Measurements from ENCODE around the gene TENM3. TPM values are rescaled to one million over a fixed set of nuclear protein-coding genes. Genes with fewer than 3 reads are reported as not detected.
A peak's percentile ranks its signal among the peaks of the same experiment; 100 is the strongest.
"Not testable (repeated sequence)": the region's sequence is repeated elsewhere in the genome, so short reads cannot be mapped to it uniquely, and the experiment has no call there.

TENM3 gene
- total RNA-seq, 2 donors from 2014 or later, result 39.5 to 51.9 TPM

DNA sequence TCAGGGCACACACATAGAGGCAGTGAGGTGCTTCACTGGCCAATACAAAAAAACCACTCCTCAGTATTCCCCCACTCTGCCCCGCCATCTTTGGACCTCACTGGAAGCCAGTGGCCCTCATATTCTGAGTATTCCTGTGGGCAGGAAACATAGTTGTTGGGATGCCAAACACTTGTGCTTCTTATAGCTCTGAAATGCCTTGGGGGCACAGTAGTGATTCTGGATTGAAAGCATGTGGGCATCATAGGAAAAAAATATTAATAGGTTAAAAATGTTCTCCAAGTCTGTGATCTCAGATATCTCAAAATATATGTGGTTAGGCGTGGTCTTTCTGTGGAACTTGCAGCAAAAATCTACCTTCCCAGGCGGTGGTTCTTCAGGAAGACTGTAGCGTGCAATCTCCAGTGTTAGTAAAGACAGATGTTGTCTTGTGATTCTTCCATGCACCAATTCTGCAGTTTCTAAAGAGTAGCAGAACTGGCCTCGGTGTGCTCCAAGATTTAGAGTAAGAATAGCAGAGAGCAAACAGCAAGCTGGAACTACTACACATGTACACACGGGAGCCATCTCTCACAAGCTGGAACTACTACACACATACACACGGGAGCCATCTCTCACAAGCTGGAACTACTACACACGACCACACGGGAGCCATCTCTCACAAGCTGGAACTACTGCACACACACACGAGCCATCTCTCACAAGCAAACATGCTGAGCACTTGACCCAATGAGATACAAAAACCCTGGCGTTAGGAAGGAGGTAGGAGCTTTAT is 8.0 kb upstream of the TENM3 start:
- no peak for DNase-seq
- Mint-ChIP-seq H3K9me3 (no peaks in the 10 kb centered on the region), H3K27ac (no peak overlapping the region), H3K36me3 (ENCODE audit: low read depth) (no peaks in the 10 kb centered on the region), H3K4me1 (peaks cover 18% of the 10 kb centered on the region), H3K4me3 (no peak overlapping the region), H3K27me3 (ENCODE audit: insufficient read depth) (no peaks in the 10 kb centered on the region)
- Histone ChIP-seq H3K27me3 (ENCODE audit: control insufficient read depth, insufficient read depth, low read length, poor library complexity, severe bottlenecking) (no peaks in the 10 kb centered on the region), H3K36me3 (ENCODE audit: control insufficient read depth, insufficient read depth, low read length) (no peaks in the 10 kb centered on the region), H3K4me3 (ENCODE audit: low read length) (no peak overlapping the region), H3K4me1 (ENCODE audit: control insufficient read depth, insufficient read depth, low read length) (peaks cover 3% of the 10 kb centered on the region), H3K27ac (ENCODE audit: low read depth, low read length) (peak overlapping the region; percentile 21), H3K9me3 (ENCODE audit: control insufficient read depth, low read length) (no peaks in the 10 kb centered on the region), H3K9ac (ENCODE audit: extremely low read depth, low read length, poor library complexity, severe bottlenecking) (no peak overlapping the region)
- no peak for TF ChIP-seq CTCF (conservative IDR thresholded peaks at IDR 0.05)
- WGBS, 2 experiments (ENCODE audit: insufficient coverage in 1 of 2, insufficient read length in 1 of 2), result 91 to 96% methylated on average over 5 to 11 of the region's 11 CpGs

GRCh38 chr4:182236186-182236585 is 7.0 kb upstream of the TENM3 start:
- DNase-seq, result no peak
- Mint-ChIP-seq H3K27ac (no peak overlapping the region), H3K9me3 (no peaks in the 10 kb centered on the region), H3K4me1 (peaks cover 22% of the 10 kb centered on the region), H3K4me3 (no peak overlapping the region), H3K27me3 (ENCODE audit: insufficient read depth) (no peaks in the 10 kb centered on the region), H3K36me3 (ENCODE audit: low read depth) (no peaks in the 10 kb centered on the region)
- H3K9me3 ChIP-seq (ENCODE audit: control insufficient read depth, low read length), result no peaks in the 10 kb centered on the region
- no peak overlapping the region for H3K27ac ChIP-seq (ENCODE audit: low read depth, low read length)
- H3K4me3 ChIP-seq (ENCODE audit: low read length), result no peak overlapping the region
- no peaks in the 10 kb centered on the region for H3K27me3 ChIP-seq (ENCODE audit: control insufficient read depth, insufficient read depth, low read length, poor library complexity, severe bottlenecking)
- H3K36me3 ChIP-seq (ENCODE audit: control insufficient read depth, insufficient read depth, low read length), result no peaks in the 10 kb centered on the region
- no peak for TF ChIP-seq CTCF (conservative IDR thresholded peaks at IDR 0.05)
- 90 to 94% methylated on average over 2 of the region's 2 CpGs for WGBS, 2 experiments (ENCODE audit: insufficient coverage in 1 of 2, insufficient read length in 1 of 2)
- H3K9ac ChIP-seq (ENCODE audit: extremely low read depth, low read length, poor library complexity, severe bottlenecking), result no peak overlapping the region
- H3K4me1 ChIP-seq (ENCODE audit: control insufficient read depth, insufficient read depth, low read length), result peaks cover 7% of the 10 kb centered on the region

GRCh38 chr4:182237010-182237409 is 6.2 kb upstream of the TENM3 start:
- H3K36me3 Mint-ChIP-seq (ENCODE audit: low read depth); H3K4me3 Mint-ChIP-seq; H3K36me3 ChIP-seq (ENCODE audit: control insufficient read depth, insufficient read depth, low read length); H3K4me3 ChIP-seq (ENCODE audit: low read length); H3K4me1 ChIP-seq (ENCODE audit: control insufficient read depth, insufficient read depth, low read length); H3K27me3 Mint-ChIP-seq (ENCODE audit: insufficient read depth); H3K27me3 ChIP-seq (ENCODE audit: control insufficient read depth, insufficient read depth, low read length, poor library complexity, severe bottlenecking); H3K27ac Mint-ChIP-seq; H3K27ac ChIP-seq (ENCODE audit: low read depth, low read length); H3K9ac ChIP-seq (ENCODE audit: extremely low read depth, low read length, poor library complexity, severe bottlenecking); H3K9me3 Mint-ChIP-seq; DNase-seq; H3K9me3 ChIP-seq (ENCODE audit: control insufficient read depth, low read length): not testable (repeated sequence)
- H3K4me1 Mint-ChIP-seq, result peaks cover 22% of the 10 kb centered on the region
- WGBS, 2 experiments (ENCODE audit: insufficient coverage in 1 of 2, insufficient read length in 1 of 2), result 91 to 98% methylated on average over 6 of the region's 6 CpGs

All from endodermal cell (in vitro differentiated cells).